Fibroblast of the aortic adventitia (primary cell): ENCODE measurements around the gene ARAP1. TPM values are rescaled to one million over a fixed set of nuclear protein-coding genes. Genes with fewer than 3 reads are reported as not detected.
A peak's percentile ranks its signal among the peaks of the same experiment; 100 is the strongest.

Experiments used
- DNase-seq: peaks from one replicate; pipeline ENCODE4 v3.0.0-alpha.2; 2010; ENCODE audit warnings: low read depth
- H3K4me3 ChIP-seq: 2 replicates; pipeline ENCODE4 v1.5.1; 2011; ENCODE audit warnings: low read depth, mild to moderate bottlenecking, control low read depth, low read length, moderate library complexity
- total RNA-seq: library from RNA; depleted of rRNA; stranded (reverse); fragments of >200 nt; gene quantifications from 2 replicates; pipeline ENCODE4 v1.2.3, GENCODE V29; 2012; ENCODE audit warnings: low replicate concordance
- TF ChIP-seq, protein P1 (sequence below): IDR thresholded peaks from 2 replicates; pipeline ENCODE4 v1.5.1; 2011; ENCODE audit warnings: mild to moderate bottlenecking, low read length, control low read depth, inconsistent platforms; ENCODE audit not compliant: insufficient read depth

Gene ARAP1
- total RNA-seq, 1 donor: 66.9 TPM

DNA sequence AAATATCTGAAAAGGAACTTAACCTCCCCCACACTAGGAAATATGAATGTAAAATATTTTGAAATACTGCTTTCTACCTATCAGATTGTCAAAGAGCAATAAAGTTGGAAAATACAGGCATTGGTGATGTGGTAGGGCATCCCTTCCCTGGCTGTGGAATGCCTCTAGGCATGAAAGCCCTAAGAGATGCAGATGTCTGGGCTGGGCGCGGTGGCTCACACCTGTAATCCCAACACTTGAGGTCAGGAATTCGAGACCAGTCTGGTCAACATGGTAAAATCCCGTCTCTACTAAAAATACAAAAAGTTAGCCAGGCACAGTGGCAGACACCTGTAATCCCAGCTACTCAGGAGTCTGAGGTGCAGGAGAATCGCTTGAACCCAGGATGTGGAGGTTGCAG is 22.0 kb downstream of the ARAP1 start:
- no peak overlapping the region for H3K4me3 ChIP-seq

DNA sequence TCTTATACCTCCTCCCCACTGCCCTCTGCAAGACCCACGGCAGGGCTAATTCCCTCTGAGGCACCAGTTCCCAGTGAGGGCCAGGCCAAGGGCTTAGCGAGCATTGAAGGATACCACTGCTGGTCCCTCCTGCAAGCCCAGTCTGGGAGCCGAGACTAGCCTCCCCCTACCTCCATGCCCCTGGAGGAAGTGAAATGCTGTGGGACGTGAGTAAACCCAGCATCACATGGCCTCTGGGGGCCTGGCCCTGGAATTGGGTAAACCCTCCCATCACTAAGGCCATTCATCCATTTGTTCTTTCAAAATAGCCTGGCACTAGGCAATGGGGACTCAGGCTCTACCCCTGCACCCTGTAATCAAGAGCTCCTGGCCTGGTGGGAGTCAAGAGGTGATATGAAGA is 24.7 kb downstream of the ARAP1 start:
- TF ChIP-seq, protein P1, sequence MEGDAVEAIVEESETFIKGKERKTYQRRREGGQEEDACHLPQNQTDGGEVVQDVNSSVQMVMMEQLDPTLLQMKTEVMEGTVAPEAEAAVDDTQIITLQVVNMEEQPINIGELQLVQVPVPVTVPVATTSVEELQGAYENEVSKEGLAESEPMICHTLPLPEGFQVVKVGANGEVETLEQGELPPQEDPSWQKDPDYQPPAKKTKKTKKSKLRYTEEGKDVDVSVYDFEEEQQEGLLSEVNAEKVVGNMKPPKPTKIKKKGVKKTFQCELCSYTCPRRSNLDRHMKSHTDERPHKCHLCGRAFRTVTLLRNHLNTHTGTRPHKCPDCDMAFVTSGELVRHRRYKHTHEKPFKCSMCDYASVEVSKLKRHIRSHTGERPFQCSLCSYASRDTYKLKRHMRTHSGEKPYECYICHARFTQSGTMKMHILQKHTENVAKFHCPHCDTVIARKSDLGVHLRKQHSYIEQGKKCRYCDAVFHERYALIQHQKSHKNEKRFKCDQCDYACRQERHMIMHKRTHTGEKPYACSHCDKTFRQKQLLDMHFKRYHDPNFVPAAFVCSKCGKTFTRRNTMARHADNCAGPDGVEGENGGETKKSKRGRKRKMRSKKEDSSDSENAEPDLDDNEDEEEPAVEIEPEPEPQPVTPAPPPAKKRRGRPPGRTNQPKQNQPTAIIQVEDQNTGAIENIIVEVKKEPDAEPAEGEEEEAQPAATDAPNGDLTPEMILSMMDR: no peak
- DNase-seq: no peak
- H3K4me3 ChIP-seq: no peak overlapping the region

More for the DNA sequence above, 22.0 kb downstream of the ARAP1 start:
- TF ChIP-seq, protein P1: no peak
- no peak for DNase-seq

DNA sequence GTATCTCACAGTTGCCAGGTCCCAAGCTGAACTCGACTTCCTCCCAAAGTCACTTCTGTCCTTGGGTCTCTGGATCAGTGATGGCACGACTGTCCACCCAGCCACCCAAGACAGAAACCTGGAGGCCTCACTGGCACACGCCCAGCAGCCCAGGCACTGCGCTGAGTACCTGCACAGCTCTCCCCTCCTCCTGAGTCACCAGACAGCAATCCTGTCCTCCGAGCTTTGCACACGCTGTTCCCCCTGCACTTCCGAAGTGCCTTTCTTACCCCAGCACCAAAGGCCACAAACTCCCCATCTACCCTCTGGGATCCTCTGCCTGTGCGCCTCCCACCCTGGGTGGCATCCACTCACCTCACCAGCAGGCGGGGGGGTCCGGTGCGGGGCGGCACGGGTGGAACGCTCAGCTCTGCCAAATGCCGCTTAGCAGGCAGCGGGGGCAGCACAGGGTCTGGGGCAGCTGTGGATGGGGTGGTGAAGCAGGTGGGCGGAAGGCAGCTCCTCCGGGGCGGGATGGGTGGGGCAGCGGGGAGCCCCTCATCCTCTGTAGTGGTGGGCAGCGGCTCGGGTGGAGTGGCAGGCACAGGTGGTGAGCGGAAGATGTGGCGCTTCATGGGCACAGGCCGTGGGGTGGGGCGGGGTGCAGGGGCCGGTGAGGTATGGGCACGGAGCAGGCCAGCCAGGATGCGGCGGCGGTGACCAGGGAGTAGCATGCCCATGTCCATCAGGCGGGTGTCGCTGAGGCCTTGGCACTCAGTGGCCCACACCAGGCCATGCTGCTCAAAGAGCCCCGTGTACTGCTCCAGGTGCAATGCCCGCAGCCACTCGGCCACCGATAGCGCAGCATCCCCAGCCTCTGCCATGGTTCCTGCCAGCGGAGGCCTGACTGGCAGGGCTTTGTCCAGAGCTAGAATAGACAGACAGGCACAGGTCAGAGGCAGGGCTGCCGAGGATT is 25.7 kb downstream of the ARAP1 start:
- DNase-seq: no peak
- no peak overlapping the region for H3K4me3 ChIP-seq
- TF ChIP-seq, protein P1: no peak

DNA sequence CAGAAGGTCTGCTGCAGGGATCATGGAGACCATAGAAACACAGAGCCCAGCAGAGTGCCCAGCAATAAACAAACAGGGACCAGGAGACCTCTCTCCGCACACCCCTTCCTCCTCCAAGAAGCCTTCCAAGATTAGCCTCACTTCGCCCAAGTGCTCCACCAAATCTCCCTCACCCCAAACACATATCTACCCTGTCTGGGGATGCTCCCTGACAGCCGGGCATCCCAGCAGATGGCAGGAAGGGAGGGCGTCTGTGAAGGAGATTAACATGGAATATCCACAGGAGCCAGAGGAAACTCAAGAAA is 26.5 kb downstream of the ARAP1 start:
- TF ChIP-seq, protein P1: no peak
- no peak for DNase-seq

DNA sequence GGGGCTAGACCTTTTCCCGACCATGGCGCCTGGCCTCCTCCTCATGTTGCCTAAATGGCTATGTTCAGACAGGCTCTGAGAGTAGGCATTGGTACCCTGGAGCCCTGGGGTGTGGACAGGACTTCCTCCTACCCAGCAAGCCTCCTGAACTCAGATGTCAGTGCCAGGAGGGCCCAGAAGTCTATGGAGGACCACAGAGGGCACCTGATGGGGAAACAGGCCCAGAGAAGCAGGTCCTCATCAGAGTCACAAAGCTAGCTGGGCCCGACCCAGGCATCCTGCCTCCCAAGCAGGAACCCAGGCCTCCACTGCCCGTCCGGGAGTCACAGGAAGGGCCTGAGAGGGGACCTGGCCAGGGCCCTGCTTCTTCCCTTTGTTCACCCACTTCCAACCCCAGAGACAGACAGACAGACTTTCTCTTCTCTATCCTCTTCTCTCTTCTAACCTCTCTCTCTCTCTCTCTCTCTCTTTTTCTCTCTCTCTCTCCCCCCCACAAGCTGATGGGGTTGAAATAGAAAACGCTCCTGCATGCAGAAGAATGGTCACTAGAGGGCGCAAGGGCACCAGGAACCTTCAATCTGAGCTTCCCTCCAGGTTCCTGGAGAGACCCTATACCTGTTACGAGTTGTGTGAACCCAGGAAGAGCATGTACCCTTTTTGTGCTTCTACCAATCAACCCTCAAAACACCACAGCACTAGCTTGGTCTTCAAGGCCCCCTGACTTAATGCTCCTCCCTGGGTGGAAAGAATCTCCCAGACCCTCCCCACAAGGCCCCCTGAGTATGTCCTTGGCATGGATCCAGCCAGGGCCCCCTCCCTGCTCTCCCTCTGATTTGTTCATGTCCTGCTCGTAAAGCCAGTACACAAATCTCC is 27.1 kb downstream of the ARAP1 start:
- peak; percentile 90 for DNase-seq
- TF ChIP-seq, protein P1: peak; percentile 89
- no peak overlapping the region for H3K4me3 ChIP-seq

More for the DNA sequence above, 26.5 kb downstream of the ARAP1 start:
- H3K4me3 ChIP-seq: no peak overlapping the region

DNA sequence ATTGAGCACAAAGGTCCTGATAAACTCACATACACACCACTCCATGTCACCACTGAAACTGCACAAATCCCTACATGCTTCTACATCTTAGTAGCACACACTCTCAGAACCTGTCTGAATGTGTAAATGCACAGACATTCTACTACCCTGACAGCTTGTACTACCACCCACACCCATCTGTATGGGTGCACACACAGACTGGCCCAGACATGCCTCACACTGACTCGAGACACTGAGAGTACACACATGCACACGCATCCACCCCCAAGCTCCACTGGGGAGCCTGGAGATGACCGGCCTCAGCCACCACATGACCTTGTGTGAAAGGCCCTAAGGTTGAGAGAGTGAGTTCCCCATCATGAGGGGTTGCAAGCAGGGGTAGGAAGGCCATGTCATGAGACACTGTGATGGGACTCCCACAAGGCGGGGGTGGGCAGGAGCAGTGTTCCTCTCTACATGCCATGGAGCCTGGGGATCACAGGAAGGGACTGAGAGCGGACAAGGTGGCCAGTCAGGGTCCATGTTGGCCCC is 28.1 kb downstream of the ARAP1 start:
- TF ChIP-seq, protein P1: no peak
- DNase-seq: no peak
- no peak overlapping the region for H3K4me3 ChIP-seq
